ENCODE data around the gene CCHCR1.

Gene CCHCR1

DNA sequence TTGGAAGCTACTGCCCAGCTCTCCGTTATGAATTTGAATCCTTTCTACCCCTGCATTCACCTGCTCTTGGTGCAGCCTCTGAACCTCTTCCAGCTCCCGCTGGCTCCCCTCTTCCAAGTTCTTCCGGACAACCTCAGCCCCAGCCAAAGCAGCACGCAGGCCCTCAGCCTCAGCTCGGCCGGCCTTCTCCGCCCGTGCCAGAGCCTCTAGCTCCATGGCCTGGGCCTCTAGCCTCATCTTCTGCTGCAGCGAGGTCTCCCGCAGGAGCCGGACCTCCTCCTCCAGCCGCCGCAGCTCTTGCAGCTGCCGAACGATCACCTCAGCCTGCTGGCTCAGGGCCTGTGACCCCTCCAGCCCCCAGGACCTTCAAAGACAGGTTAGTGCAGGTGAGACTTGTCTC, 3.2 kb downstream of the CCHCR1 start:
- peaks cover 39% of the 10 kb centered on the region for H3K36me3 Mint-ChIP-seq (ENCODE audit: low read depth)
- no peak for DNase-seq
- H3K27me3 Mint-ChIP-seq (ENCODE audit: low read depth, poor library complexity), result peaks cover 8% of the 10 kb centered on the region
- no peak overlapping the region for H3K27ac Mint-ChIP-seq
- TF ChIP-seq, protein P1, sequence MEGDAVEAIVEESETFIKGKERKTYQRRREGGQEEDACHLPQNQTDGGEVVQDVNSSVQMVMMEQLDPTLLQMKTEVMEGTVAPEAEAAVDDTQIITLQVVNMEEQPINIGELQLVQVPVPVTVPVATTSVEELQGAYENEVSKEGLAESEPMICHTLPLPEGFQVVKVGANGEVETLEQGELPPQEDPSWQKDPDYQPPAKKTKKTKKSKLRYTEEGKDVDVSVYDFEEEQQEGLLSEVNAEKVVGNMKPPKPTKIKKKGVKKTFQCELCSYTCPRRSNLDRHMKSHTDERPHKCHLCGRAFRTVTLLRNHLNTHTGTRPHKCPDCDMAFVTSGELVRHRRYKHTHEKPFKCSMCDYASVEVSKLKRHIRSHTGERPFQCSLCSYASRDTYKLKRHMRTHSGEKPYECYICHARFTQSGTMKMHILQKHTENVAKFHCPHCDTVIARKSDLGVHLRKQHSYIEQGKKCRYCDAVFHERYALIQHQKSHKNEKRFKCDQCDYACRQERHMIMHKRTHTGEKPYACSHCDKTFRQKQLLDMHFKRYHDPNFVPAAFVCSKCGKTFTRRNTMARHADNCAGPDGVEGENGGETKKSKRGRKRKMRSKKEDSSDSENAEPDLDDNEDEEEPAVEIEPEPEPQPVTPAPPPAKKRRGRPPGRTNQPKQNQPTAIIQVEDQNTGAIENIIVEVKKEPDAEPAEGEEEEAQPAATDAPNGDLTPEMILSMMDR (IDR thresholded peaks at IDR 0.05), result no peak
- peaks cover 75% of the 10 kb centered on the region for H3K4me1 Mint-ChIP-seq
- no peaks in the 10 kb centered on the region for H3K9me3 Mint-ChIP-seq
- no peak overlapping the region for H3K4me3 Mint-ChIP-seq

DNA sequence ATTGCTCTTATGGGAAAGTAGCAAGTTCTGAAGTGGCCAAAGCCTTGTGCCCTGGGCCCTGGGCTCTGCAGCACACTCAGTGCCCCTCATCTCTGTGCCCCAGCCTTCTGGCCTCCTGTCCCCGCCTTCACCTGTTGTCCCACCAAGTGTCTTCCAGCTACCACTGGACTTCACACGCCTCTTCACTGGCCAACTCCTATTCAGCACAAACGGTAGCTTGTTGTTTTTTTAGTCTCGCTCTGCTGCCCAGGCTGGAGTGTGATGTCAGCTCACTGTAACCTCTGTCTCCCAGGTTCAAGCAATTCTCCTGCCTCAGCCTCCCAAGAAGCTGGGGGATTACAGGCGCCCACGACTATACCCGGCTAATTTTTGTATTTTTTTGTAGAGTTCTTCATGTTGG, 4.8 kb downstream of the CCHCR1 start:
- TF ChIP-seq, protein P1 (IDR thresholded peaks at IDR 0.05), result no peak
- H3K27me3 Mint-ChIP-seq (ENCODE audit: low read depth, poor library complexity), result peaks cover 6% of the 10 kb centered on the region
- peak; percentile 18 for DNase-seq
- H3K4me3 Mint-ChIP-seq, result peak overlapping the region; percentile 37
- peaks cover 39% of the 10 kb centered on the region for H3K36me3 Mint-ChIP-seq (ENCODE audit: low read depth)
- H3K9me3 Mint-ChIP-seq, result no peaks in the 10 kb centered on the region
- H3K4me1 Mint-ChIP-seq, result peaks cover 62% of the 10 kb centered on the region
- peak overlapping the region; percentile 83 for H3K27ac Mint-ChIP-seq

DNA sequence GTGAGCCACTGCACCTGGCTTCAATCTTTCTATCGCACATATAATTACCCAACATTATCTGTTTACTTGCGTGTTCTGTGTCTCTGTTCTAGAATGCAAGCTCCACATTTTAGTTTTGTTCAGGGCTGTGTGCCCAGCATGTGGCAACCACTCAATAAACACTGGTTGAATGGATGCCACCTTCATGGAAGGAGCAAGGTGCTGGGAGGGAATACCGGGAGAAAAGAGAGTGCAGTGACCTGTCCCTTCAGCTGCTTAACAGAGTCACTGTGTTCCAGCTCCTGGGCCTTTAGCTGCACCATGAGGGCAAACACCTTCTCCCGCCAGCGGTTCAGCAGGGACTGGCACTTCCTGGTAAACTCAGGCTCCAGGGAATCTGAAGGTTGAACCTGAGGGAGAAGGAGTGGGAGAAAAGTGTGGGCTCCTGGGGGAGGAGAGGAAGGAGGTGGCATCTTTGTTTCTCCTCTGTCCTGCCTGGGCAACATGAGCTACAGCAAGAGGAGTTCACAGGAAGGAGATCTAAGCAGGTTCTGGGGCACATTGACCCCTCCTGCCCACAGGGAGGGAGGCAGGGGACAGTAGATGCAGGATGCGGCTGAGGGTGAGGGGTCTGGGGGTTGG, 7.7 kb downstream of the CCHCR1 start:
- DNase-seq, result no peak
- Mint-ChIP-seq H3K36me3 (ENCODE audit: low read depth) (peaks cover 40% of the 10 kb centered on the region), H3K4me1 (peaks cover 40% of the 10 kb centered on the region), H3K27ac (no peak overlapping the region), H3K27me3 (ENCODE audit: low read depth, poor library complexity) (peaks cover 13% of the 10 kb centered on the region), H3K9me3 (no peaks in the 10 kb centered on the region), H3K4me3 (no peak overlapping the region)
- TF ChIP-seq, protein P1 (IDR thresholded peaks at IDR 0.05), result no peak

DNA sequence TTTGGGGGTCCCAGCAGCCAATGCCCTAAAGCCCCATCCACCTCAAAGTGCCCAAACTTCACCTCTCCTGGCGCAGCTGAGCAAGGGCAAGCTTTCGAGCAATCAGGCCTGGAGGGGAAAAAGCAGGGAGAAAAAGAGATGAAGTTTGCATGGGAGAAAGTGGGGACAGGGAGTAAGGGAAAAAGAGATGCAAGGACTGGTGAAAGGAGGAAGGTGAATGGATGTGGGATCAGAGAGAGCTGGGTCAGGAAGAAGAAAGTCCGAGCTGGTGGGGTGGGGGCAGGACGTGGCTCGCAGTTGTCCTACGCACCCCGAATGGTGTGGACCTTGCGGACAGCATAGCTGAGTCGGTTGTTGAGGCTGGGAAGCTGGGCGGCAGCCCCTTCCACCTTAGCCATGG, 12.2 kb downstream of the CCHCR1 start:
- no peak overlapping the region for H3K4me3 Mint-ChIP-seq
- no peak overlapping the region for H3K27ac Mint-ChIP-seq
- peaks cover 13% of the 10 kb centered on the region for H3K27me3 Mint-ChIP-seq (ENCODE audit: low read depth, poor library complexity)
- no peaks in the 10 kb centered on the region for H3K9me3 Mint-ChIP-seq
- peaks cover 21% of the 10 kb centered on the region for H3K36me3 Mint-ChIP-seq (ENCODE audit: low read depth)
- no peak for DNase-seq
- TF ChIP-seq, protein P1 (IDR thresholded peaks at IDR 0.05), result no peak
- peaks cover 27% of the 10 kb centered on the region for H3K4me1 Mint-ChIP-seq

DNA sequence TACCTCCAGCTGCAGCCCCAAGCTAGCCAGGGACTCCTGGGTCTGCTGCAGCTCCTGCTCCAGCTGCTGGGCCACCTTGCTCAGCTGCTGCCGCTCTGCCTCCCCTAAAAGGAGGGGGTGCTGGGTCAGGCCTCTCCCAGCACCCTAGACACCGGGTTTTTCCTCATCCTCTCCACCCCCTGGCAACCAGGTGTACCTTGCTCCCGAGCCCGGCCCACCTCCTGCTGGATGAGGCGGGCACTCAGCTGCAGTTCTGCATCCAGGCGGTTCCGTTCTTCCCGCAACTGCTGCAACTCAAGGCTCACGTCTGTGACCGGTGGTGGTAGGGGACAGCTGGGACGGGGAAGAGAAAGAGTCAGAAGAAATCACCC, 12.6 kb downstream of the CCHCR1 start:
- peaks cover 21% of the 10 kb centered on the region for H3K36me3 Mint-ChIP-seq (ENCODE audit: low read depth)
- H3K9me3 Mint-ChIP-seq, result no peaks in the 10 kb centered on the region
- no peak for DNase-seq
- H3K27ac Mint-ChIP-seq, result no peak overlapping the region
- peaks cover 13% of the 10 kb centered on the region for H3K27me3 Mint-ChIP-seq (ENCODE audit: low read depth, poor library complexity)
- peaks cover 26% of the 10 kb centered on the region for H3K4me1 Mint-ChIP-seq
- H3K4me3 Mint-ChIP-seq, result no peak overlapping the region
- TF ChIP-seq, protein P1 (IDR thresholded peaks at IDR 0.05), result no peak

DNA sequence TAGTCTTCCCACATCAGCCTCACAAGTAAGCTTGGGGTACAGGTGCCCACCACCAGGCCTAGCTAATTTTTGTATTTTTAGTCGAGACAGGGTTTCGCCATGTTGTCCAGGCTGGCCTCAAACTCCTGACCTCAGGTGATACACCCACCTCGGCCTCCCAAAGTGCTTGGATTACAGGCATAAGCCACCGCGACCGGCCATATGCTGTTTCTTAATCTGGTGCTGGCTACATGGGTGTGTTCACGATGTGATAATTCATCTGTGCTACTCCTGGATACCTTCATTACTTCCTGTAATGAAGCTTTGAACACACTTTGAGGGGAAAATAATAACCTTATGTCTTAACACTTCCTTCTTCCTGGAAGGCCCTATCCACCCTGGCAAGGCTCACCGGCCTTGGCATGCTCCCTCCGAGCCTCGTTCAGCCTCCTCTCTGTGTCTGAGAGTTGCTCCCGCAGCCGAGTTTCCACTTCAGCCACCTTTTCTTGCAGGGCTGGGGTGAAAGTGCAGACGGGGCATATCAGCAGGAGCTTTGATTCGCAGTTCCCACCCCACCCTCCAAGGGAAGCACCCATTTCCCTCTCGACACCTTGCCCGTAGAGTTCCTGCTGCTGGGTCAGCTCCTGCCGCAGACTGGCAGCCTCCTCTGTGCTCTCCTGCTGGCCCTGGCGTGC, 13.2 kb downstream of the CCHCR1 start:
- TF ChIP-seq, protein P1 (IDR thresholded peaks at IDR 0.05), result no peak
- peaks cover 30% of the 10 kb centered on the region for H3K4me1 Mint-ChIP-seq
- H3K27ac Mint-ChIP-seq, result no peak overlapping the region
- no peak overlapping the region for H3K4me3 Mint-ChIP-seq
- no peaks in the 10 kb centered on the region for H3K9me3 Mint-ChIP-seq
- DNase-seq, result no peak
- peaks cover 9% of the 10 kb centered on the region for H3K27me3 Mint-ChIP-seq (ENCODE audit: low read depth, poor library complexity)
- H3K36me3 Mint-ChIP-seq (ENCODE audit: low read depth), result peaks cover 21% of the 10 kb centered on the region
